A673 (cell line): ENCODE results near the gene DIP2B. TPM values are rescaled to one million over a fixed set of nuclear protein-coding genes. Genes with fewer than 3 reads are reported as not detected.

ENCODE experiments used
- BruUV-seq: library from RNA; stranded (reverse); fragments of 400-500 nt; replicated peaks from 2 replicates; lab custom pipeline; 2021; lab: Mats Ljungman, UMichigan
- CTCF ChIA-PET: fragments of 300-600 bp; sonication (Branson Sonifier 250); formaldehyde crosslinking; loops from one replicate; lab custom pipeline; 2022; ENCODE audit warnings: antibody characterized with exemption; lab: Charles Lee
- POLR2A ChIA-PET: fragments of 300-600 bp; sonication (Branson Sonifier 250); formaldehyde crosslinking; loops from one replicate; lab custom pipeline; 2022; ENCODE audit warnings: antibody characterized with exemption; ENCODE audit not compliant: low non-redundant PET; lab: Charles Lee
- DNase-seq: peaks from one replicate; pipeline ENCODE4 v3.0.0-alpha.2; 2015; ENCODE audit warnings: low spot score
- H3K27ac ChIP-seq: fragments of 200-600 bp; sonication (generic); 2 replicates; pipeline ENCODE4 v1.5.1; 2016; ENCODE audit warnings: mixed run types, low read depth, mild to moderate bottlenecking, mixed read lengths, antibody characterized with exemption, low read length; ENCODE audit not compliant: poor library complexity, severe bottlenecking
- H3K27me3 ChIP-seq: fragments of 200-600 bp; sonication (generic); replicated peaks from 2 replicates; pipeline ENCODE4 v1.6.1; 2017; ENCODE audit warnings: mixed run types, low read depth, mild to moderate bottlenecking, mixed read lengths, antibody characterized with exemption, low read length; ENCODE audit not compliant: insufficient read depth, poor library complexity
- H3K36me3 ChIP-seq: fragments of 200-600 bp; sonication (generic); 2 replicates; pipeline ENCODE4 v1.6.1; 2016; ENCODE audit warnings: mixed run types, mild to moderate bottlenecking, mixed read lengths, antibody characterized with exemption, low read length; ENCODE audit not compliant: insufficient read depth, poor library complexity, severe bottlenecking
- H3K4me1 ChIP-seq: fragments of 200-600 bp; sonication (generic); 2 replicates; pipeline ENCODE4 v1.6.1; 2017; ENCODE audit warnings: mixed run types, mild to moderate bottlenecking, mixed read lengths, antibody characterized with exemption, low read length; ENCODE audit not compliant: insufficient read depth, poor library complexity, severe bottlenecking
- H3K4me3 ChIP-seq: fragments of 200-600 bp; sonication (generic); 2 replicates; pipeline ENCODE4 v1.5.1; 2016; ENCODE audit warnings: low read depth, mixed run types, mild to moderate bottlenecking, mixed read lengths, low read length; ENCODE audit not compliant: poor library complexity, severe bottlenecking
- H3K9me3 ChIP-seq: fragments of 200-600 bp; sonication (generic); 2 replicates; pipeline ENCODE4 v1.6.1; 2016; ENCODE audit warnings: mixed run types, low read depth, mild to moderate bottlenecking, mixed read lengths, antibody characterized with exemption, low read length; ENCODE audit not compliant: poor library complexity, severe bottlenecking
- EZH2 ChIP-seq: fragments of 200-600 bp; sonication (generic); IDR thresholded peaks from 2 replicates; pipeline ENCODE4 v1.6.1; 2017; ENCODE audit warnings: borderline replicate concordance, low read depth, mild to moderate bottlenecking, mixed read lengths, antibody characterized with exemption, low read length; ENCODE audit not compliant: poor library complexity, severe bottlenecking
- intact Hi-C: fragments of 100-400 bp; cut with micrococcal nuclease; formaldehyde crosslinking; loops from one replicate; pipeline ENCODE4 v1.10.0; 2022; ENCODE audit not compliant: unreplicated experiment
- total RNA-seq: library from RNA; stranded (reverse); gene quantifications from 2 replicates; pipeline ENCODE4 v1.2.3, GENCODE V29; 2021
- TF ChIP-seq, protein P1 (sequence below): fragments of 300-800, 200-600 bp; sonication (generic); conservative IDR thresholded peaks from 2 replicates; pipeline ENCODE4 v1.5.1; 2017; ENCODE audit warnings: low read depth, mild to moderate bottlenecking, antibody characterized with exemption, low read length, moderate library complexity, mixed read lengths

DIP2B gene
- total RNA-seq, 1 experiment from 2014 or later, result 40.5 TPM

DNA sequence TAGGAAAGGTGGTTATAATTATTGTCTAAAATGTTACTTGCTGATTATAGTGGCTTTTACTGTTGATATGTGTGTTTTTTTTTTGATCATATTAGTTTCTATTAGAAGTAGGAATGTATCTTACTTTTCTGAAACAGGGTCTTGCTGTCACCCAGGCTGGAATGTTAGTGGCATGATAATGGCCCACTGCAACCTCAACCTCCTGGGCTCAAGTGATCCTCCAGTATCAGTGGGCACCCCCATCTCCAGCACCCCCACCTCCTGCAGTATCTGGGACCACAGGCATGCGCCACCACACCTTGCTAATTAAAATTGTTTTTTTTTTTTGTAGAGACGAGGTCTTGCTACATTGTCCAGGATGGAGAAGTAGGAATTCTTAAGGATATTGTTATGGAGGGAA, 270.5 kb downstream of the DIP2B start:
- BruUV-seq, result no TSS peak
- ChIA-PET POLR2A (no interaction called here), CTCF (no interaction called here)
- Histone ChIP-seq H3K36me3 (no peaks in the 10 kb centered on the region), H3K4me1 (no peaks in the 10 kb centered on the region), H3K27ac (no peak overlapping the region), H3K27me3 (no peaks in the 10 kb centered on the region), H3K4me3 (no peak overlapping the region), H3K9me3 (no peaks in the 10 kb centered on the region)
- intact Hi-C loops, result no loop called here
- TF ChIP-seq, protein P1, sequence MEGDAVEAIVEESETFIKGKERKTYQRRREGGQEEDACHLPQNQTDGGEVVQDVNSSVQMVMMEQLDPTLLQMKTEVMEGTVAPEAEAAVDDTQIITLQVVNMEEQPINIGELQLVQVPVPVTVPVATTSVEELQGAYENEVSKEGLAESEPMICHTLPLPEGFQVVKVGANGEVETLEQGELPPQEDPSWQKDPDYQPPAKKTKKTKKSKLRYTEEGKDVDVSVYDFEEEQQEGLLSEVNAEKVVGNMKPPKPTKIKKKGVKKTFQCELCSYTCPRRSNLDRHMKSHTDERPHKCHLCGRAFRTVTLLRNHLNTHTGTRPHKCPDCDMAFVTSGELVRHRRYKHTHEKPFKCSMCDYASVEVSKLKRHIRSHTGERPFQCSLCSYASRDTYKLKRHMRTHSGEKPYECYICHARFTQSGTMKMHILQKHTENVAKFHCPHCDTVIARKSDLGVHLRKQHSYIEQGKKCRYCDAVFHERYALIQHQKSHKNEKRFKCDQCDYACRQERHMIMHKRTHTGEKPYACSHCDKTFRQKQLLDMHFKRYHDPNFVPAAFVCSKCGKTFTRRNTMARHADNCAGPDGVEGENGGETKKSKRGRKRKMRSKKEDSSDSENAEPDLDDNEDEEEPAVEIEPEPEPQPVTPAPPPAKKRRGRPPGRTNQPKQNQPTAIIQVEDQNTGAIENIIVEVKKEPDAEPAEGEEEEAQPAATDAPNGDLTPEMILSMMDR, result no peak
- TF ChIP-seq EZH2, result no peak
- DNase-seq, result no peak

DNA sequence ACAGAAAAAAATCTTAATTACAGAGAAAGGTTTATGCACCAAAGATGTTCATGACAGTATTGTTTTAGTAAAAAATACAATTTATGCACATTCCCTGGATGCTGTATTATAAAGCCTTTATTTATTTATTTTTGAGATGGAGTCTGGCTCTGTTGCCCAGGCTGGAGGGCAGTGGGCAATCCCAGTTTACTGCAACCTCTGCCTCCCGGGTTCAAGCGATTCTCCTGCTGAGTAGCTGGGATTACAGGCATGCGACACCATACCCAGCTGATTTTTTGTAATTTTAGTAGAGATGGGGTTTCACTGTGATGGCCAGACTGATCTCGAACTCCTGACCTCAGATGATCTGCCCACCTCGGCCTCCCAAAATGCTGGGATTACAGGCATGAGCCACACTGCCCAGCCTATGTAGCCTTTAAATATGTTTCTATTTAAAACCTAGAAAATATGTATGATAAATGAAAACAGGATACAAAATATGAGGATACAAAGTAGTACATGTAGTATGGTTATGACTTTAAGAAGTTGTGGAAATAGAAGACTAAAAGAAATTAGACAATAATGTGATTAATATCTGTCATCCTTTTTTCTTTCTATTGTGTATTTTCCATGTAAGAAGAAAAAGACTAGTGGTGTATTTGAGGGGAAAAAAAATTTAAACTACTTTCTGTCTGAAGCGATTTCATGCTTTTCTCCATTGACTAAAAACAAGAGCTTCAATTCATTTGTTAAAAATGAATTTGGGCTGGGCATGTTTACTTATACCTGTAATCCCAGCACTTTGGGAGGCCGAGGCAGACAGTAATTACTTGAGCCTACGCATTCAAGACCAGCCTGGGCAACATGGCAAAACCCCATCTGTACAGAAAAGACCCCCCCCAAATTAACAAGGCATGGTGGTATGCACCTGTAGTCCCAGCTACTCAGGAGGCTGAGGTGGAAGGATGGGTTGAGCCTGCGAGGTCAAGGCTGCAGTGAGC, 272.3 kb downstream of the DIP2B start:
- H3K4me1 ChIP-seq, result no peaks in the 10 kb centered on the region
- CTCF ChIA-PET, result no interaction called here
- no peak for DNase-seq
- no peaks in the 10 kb centered on the region for H3K27me3 ChIP-seq
- H3K36me3 ChIP-seq, result no peaks in the 10 kb centered on the region
- no TSS peak for BruUV-seq
- no peak for TF ChIP-seq EZH2
- TF ChIP-seq, protein P1, result no peak
- POLR2A ChIA-PET, result no interaction called here
- no peak overlapping the region for H3K27ac ChIP-seq
- H3K4me3 ChIP-seq, result no peak overlapping the region
- intact Hi-C loops, result no loop called here
- no peaks in the 10 kb centered on the region for H3K9me3 ChIP-seq

DNA sequence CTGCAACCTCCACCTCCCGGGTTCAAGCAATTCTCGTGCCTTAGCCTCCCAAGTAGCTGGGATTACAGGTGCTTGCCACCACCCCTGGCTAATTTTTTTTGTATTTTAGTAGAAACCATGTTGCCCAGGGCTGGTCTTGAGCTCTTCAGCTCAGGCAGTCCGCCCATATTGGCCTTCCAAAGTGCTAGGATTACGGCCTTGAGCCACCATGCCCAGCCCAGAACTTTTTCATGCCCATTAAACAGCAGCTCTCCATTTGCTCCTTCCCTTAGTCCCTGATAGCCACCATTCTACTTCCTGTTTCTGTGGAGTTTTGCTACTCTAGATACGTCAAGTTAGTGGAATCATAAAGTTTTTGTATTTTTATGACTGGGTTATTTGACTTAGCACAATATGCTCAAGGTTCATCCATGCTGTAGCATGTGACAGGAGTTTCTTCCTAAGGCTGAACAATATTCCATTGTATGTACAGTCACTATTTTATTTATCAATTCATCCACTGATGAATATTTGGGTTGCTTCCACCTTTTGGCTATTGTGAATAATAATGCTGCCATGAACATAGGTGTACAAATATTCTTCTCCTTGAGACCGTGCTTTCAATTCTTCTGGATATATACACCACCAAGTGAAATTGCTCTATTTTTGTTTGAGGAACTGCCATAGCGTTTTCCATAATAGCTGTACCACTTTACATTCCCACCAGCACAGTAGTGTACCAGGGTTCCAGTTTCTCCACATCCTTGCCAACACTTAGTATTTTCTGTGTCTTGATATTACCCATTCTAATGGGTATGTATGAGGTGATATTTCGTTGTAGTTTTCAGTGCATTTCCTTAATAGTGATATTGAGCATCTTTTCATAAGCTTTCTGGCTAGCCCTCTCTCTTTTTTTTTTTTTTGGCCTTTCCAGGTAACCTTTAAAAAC, 274.1 kb downstream of the DIP2B start:
- Histone ChIP-seq H3K27ac (no peak overlapping the region), H3K4me3 (no peak overlapping the region), H3K4me1 (no peaks in the 10 kb centered on the region), H3K36me3 (no peaks in the 10 kb centered on the region), H3K9me3 (no peaks in the 10 kb centered on the region), H3K27me3 (no peaks in the 10 kb centered on the region)
- DNase-seq, result no peak
- ChIA-PET POLR2A (interaction anchor here (0.6 kb wide), 1 partner anchor 59 kb away, joined by 3 read pairs; no protein-coding TSS in a partner anchor), CTCF (no interaction called here)
- TF ChIP-seq, protein P1, result no peak
- no peak for TF ChIP-seq EZH2
- intact Hi-C loops, result no loop called here
- BruUV-seq, result no TSS peak
